Stomach (tissue), 4 donors: ENCODE results near the gene FCAR.
"Not testable (repeated sequence)": the region's sequence is repeated elsewhere in the genome, so short reads cannot be mapped to it uniquely, and the experiment has no call there.

Experiments
- EP300 ChIP-seq: sonication (generic); formaldehyde crosslinking; IDR thresholded peaks from one replicate; pipeline ENCODE4 v1.6.1; 2017; ENCODE audit warnings: antibody characterized with exemption
- POLR2A ChIP-seq, 4 donors: fragments of 450-650 bp; IDR thresholded peaks; one replicate each; pipeline ENCODE4 v1.6.1; 2016; ENCODE audit warnings: antibody characterized with exemption in 4 of 4, control low read depth in 2 of 4, mild to moderate bottlenecking in 1 of 4, moderate library complexity in 1 of 4
- POLR2AphosphoS5 ChIP-seq, 3 donors: sonication (generic); formaldehyde crosslinking; IDR thresholded peaks; one replicate each; pipeline ENCODE4 v1.6.1; 2016; ENCODE audit warnings: antibody characterized with exemption in 3 of 3
- TF ChIP-seq, protein P1 (sequence below), 7 experiments: fragments of 450-650 bp in 4 of 7; fragments of 200-600 bp in 3 of 7; sonication (generic) in 3 of 7; IDR thresholded peaks; one replicate each; pipeline ENCODE4 v1.5.1; 2016 to 2019; ENCODE audit warnings: antibody characterized with exemption in 7 of 7, control low read depth in 2 of 7, mild to moderate bottlenecking in 1 of 7

DNA sequence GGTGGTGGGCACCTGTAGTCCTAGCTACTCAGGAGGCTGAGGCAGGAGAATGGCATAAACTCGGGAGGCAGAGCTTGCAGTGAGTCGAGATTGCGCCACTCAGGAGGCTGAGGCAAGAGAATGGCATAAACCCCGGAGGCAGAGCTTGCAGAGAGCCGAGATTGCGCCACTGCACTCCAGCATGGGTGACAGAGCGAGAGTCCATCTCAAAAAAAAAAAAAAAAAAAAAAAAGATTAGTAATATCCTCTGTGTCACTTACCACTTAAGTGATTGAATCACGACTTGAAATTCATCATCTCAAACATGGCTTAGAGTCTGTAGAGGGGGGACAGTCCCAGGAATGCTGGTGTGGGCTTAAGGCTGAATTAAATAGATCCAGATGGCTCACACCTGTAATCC lies 27.1 kb downstream of the FCAR start:
- TF ChIP-seq, protein P1, sequence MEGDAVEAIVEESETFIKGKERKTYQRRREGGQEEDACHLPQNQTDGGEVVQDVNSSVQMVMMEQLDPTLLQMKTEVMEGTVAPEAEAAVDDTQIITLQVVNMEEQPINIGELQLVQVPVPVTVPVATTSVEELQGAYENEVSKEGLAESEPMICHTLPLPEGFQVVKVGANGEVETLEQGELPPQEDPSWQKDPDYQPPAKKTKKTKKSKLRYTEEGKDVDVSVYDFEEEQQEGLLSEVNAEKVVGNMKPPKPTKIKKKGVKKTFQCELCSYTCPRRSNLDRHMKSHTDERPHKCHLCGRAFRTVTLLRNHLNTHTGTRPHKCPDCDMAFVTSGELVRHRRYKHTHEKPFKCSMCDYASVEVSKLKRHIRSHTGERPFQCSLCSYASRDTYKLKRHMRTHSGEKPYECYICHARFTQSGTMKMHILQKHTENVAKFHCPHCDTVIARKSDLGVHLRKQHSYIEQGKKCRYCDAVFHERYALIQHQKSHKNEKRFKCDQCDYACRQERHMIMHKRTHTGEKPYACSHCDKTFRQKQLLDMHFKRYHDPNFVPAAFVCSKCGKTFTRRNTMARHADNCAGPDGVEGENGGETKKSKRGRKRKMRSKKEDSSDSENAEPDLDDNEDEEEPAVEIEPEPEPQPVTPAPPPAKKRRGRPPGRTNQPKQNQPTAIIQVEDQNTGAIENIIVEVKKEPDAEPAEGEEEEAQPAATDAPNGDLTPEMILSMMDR (IDR thresholded peaks at IDR 0.05) = not testable (repeated sequence)
- TF ChIP-seq POLR2AphosphoS5 (IDR thresholded peaks at IDR 0.05); EP300; POLR2A (IDR thresholded peaks at IDR 0.05): not testable (repeated sequence)
